Astrocyte (in vitro differentiated cells and primary cell): Measurements from ENCODE around the gene CLDN19.

Source experiments
- EZH2 ChIP-seq: IDR thresholded peaks from 2 replicates; pipeline ENCODE4 v1.6.1; 2012; ENCODE audit warnings: mild to moderate bottlenecking, low read length, inconsistent platforms; ENCODE audit not compliant: insufficient read depth
- TF ChIP-seq, protein P1 (sequence below): IDR thresholded peaks from 2 replicates; pipeline ENCODE4 v1.5.1; 2011; ENCODE audit warnings: low read depth, mild to moderate bottlenecking, inconsistent platforms, low read length, moderate library complexity; ENCODE audit not compliant: insufficient read depth

DNA sequence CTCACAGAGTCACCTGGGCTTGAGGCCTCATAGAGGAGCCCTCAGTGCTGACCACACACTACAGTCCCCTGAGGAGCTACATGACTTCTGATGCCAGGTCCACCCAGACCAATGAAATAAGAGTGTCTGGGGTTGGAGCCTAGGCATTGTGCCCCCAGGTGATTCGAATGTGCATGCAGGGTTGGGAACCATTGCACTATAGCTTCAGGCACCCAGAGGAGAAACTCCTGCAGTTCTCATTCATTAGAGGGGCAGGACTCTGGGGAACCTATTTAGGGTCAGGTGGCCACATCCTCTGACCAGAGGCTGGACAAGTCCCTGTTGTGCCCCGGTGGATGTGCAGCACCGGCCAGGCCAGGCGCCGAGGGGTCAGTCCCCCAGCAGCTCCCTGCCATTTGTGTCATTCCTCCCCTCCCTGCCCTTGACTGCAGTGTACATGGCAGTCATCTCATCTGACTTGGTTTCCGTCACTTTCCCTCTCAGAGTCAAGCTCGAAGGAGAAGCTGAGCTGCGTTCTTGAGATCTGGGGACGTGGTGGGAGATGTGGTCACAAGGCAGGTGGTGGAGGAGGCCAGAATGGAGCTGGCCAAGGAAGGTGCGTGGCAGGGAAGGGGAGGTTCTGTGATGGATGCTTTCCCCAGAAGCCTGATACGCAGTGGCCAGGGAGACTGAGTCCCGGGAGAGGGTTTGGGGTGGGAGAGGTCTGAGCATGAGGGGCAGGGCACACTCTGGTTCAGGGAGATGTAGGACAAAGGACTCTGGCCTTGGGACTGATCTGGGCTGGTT is 6.4 kb downstream of the CLDN19 start:
- no peak for TF ChIP-seq EZH2
- TF ChIP-seq, protein P1, sequence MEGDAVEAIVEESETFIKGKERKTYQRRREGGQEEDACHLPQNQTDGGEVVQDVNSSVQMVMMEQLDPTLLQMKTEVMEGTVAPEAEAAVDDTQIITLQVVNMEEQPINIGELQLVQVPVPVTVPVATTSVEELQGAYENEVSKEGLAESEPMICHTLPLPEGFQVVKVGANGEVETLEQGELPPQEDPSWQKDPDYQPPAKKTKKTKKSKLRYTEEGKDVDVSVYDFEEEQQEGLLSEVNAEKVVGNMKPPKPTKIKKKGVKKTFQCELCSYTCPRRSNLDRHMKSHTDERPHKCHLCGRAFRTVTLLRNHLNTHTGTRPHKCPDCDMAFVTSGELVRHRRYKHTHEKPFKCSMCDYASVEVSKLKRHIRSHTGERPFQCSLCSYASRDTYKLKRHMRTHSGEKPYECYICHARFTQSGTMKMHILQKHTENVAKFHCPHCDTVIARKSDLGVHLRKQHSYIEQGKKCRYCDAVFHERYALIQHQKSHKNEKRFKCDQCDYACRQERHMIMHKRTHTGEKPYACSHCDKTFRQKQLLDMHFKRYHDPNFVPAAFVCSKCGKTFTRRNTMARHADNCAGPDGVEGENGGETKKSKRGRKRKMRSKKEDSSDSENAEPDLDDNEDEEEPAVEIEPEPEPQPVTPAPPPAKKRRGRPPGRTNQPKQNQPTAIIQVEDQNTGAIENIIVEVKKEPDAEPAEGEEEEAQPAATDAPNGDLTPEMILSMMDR = no peak
